GM19043 (cell line): Measurements from ENCODE around the gene KRTAP29-1.
"Not testable (repeated sequence)": the region's sequence is repeated elsewhere in the genome, so short reads cannot be mapped to it uniquely, and the experiment has no call there.

ENCODE experiments used
- ATAC-seq: cut with Tn5 transposase; IDR thresholded peaks from one replicate; pipeline ENCODE4 v1.9.1; 2021; ENCODE audit warnings: low read depth; ENCODE audit not compliant: unreplicated experiment

Gene KRTAP29-1

DNA sequence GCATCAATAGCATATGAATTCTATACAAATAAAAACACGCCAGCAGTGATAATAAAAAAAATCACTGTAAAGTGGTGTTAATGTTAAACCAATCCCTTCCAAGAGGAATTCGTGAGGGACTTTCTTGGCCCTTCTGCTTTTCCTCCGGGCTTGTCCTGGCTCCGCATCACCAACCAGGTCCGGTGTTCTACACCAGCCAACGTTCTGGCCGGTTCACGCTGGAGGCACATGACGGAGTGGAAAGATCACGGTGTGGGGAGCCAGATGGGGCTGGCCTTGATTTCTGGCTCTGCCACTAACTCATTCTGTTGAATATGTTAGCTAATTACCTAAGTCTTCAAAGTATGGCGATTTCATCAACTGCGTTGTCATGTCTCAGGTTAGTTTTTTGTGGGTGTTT lies 1.4 kb upstream of the KRTAP29-1 start:
- ATAC-seq: no peak

- no peak for ATAC-seq
Measured at GRCh38 chr17:41302981-41303380, 330 bp upstream of the KRTAP29-1 start.

DNA sequence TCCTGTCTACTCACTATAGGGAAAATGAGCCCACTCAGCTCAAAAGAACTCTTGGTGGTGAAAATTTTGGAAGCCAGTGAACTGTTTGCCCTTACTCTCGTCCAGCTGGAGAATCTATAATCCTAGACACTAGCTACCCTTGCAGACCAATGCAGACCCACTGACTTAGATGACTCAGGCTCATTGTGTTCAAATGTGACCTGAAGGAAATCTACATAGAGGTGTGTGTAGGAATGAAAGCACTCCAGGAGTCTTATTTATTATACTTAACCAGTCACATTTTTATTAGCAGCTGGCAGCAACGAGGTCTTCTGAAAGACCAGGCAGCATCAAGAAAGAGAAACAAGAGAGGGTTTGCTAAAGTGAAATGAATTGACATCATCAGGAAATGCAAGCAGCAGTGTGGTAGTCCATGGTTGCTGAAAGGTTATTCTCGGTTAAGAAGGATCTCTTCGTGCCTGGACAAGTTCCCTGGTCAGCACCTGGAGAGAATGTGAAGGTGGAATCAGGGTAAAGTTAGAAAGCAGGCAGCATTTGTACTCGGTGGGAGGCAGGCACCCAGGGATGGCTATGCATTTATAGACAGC lies 1.4 kb downstream of the KRTAP29-1 start:
- no peak for ATAC-seq

GRCh38 chr17:41298458-41299135 lies 4.1 kb downstream of the KRTAP29-1 start:
- ATAC-seq: no peak

DNA sequence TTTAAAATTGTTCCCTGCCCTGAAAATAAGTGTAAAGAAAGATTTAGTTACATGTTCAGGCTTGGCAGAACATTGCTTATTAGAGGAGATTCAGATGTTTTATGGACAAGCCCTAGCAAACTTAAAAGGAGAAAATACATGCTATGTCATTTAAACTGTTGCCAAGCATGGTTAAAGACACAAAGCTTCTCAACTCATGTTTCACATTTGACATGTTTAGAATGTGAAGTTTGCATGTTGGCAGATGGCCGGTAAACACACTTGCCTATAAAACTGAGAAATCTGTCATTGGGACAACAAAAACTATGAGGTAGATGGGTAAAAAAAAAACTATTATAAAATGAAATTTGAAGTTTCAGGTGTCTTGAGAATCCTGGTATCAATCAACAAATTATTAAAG lies 5.8 kb downstream of the KRTAP29-1 start:
- no peak for ATAC-seq

GRCh38 chr17:41294016-41294415 lies 8.6 kb downstream of the KRTAP29-1 start:
- no peak for ATAC-seq

DNA sequence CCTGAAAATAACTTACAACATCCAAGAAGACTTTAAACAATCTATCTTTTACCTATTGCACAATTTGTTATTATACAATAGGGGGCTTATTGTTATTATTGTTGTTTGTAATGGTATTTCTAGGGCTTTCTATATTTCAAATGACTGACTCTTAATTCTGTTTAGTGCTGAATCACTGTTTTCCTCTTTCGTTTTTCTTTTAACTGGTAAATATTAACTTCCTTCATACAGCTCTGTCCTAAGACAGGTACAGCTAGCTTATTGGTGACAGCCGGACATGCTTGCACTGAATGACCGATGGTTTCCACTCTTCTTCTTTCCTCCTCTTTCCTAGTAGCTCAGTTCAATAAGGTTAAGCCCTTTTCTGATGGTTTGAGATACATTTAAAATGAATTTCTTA lies 15.6 kb downstream of the KRTAP29-1 start:
- ATAC-seq: no peak

GRCh38 chr17:41284546-41284945 lies 18.1 kb downstream of the KRTAP29-1 start:
- no peak for ATAC-seq

- ATAC-seq: no peak
Measured at GRCh38 chr17:41284043-41284442, 18.6 kb downstream of the KRTAP29-1 start.

GRCh38 chr17:41278176-41278955 lies 24.3 kb downstream of the KRTAP29-1 start:
- ATAC-seq: no peak

DNA sequence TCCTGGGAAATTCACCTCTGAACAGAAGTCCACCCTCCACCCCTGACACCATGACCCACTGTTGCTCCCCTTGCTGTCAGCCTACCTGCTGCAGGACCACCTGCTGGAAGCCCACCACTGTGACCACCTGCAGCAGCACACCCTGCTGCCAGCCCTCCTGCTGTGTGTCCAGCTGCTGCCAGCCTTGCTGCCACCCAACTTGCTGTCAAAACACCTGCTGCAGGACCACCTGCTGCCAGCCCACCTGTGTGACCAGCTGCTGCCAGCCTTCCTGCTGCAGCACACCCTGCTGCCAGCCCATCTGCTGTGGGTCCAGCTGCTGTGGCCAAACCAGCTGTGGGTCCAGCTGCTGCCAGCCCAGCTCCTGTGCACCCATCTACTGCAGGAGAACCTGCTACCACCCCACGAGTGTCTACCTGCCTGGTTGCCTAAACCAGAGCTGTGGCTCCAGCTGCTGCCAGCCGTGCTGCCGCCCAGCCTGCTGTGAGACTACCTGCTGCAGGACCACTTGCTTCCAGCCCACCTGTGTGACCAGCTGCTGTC lies 26.9 kb downstream of the KRTAP29-1 start, which contains the start of gene KRTAP9-7:
KRTAP9-7 (plus strand) TSS at position 51 of the 543 bp plus-strand sequence; CDS start at position 51, 0 bp downstream.
- not testable (repeated sequence) for ATAC-seq

DNA sequence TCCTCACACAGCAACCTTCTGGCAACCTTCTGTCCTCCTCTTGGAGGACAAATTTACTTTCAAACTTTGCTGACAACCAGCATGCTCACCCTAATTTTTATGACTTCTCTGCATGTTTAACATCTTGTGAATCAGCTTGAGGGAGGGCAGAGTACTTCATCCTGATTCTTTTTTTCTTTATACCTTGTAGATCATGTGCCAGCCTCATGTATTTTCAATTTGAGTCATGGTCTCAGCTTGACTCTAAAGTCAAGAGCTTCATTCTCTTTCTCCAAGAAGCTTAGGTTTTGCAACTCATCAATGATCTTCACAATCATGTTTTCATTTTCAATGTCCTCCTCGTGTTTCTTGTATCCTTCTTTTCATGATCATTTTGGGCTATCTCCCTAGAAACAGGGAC lies 30.8 kb downstream of the KRTAP29-1 start:
- ATAC-seq: no peak

GRCh38 chr17:41271323-41271722 lies 31.3 kb downstream of the KRTAP29-1 start:
- not testable (repeated sequence) for ATAC-seq

DNA sequence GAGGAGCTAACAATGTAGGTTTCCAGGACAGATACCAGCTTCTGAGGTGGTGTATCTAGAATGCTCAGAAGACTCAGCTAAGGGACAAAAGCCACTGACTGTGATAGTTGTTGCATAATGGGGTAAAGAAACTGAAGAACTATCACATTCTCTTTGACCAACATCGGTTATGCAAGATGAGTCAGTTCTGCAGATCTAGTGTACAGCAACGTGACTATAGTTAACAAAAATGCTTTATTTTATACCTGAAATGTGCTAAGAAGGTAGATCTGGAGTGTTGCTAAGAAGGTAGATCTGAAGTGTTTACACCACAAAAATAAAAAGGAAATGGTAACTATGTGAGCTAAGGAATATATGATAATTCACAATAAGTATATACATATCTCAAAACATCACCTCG lies 34.9 kb downstream of the KRTAP29-1 start:
- ATAC-seq: no peak

DNA sequence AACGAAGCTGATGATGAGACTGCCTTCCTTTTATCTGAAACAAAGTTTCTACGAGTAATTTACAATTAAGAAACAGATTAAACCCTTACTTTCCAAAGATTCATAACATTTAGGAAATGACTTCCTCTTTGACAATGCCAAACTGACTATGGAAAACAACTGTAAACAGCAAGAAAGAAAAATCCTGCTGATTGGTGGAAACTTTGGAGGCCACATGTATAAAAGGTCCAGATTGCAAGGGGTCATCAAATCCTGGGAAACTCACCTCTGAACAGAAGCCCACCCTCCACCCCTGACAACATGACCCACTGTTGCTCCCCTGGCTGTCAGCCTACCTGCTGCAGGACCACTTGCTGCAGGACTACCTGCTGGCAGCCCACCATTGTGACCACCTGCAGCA lies 37.6 kb downstream of the KRTAP29-1 start, which contains the start of gene KRTAP9-6:
KRTAP9-6 (plus strand) TSS at position 301 of the 400 bp plus-strand sequence; CDS start at position 301, 0 bp downstream.
- no peak for ATAC-seq

GRCh38 chr17:41264599-41264998 lies 38.1 kb downstream of the KRTAP29-1 start:
- no peak for ATAC-seq

DNA sequence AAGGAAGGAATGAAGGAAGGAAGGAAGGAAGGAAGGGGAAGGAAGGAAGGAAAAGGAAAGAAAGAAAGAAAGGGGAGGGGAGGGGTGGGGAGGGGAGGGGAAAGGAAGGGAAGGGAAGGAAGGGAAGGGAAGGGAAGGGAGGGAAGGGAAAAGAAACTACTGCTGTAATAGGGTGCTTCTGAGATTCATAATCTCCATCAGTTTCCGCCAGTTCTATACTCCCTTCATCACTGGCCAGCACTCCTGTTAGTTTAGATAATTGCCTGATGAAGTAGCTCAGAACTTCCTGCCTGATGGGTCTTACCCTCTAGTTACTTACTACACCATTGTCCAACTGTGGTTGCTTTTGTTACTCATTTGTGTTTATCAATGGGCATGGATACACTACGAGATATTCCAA lies 39.4 kb downstream of the KRTAP29-1 start:
- ATAC-seq: no peak

- no peak for ATAC-seq
Measured at GRCh38 chr17:41258406-41258805, 44.2 kb downstream of the KRTAP29-1 start.

DNA sequence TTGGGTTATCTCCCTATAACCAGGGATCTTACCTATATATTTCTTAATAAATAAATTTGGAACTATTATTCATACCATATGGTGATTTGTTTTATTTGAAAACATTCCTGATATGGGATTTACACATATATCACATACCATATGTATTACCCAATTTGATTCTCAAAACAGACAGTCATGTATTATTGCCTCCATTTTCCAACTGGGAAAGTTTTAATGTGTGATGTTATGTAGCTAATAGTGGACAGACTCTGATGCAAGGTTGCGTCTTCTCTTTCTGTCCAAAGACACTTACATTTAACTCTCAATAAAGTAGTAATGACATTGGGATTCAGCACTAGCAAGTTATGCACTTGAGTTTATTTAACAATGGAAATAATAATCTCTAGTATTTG lies 46.4 kb downstream of the KRTAP29-1 start:
- no peak for ATAC-seq

DNA sequence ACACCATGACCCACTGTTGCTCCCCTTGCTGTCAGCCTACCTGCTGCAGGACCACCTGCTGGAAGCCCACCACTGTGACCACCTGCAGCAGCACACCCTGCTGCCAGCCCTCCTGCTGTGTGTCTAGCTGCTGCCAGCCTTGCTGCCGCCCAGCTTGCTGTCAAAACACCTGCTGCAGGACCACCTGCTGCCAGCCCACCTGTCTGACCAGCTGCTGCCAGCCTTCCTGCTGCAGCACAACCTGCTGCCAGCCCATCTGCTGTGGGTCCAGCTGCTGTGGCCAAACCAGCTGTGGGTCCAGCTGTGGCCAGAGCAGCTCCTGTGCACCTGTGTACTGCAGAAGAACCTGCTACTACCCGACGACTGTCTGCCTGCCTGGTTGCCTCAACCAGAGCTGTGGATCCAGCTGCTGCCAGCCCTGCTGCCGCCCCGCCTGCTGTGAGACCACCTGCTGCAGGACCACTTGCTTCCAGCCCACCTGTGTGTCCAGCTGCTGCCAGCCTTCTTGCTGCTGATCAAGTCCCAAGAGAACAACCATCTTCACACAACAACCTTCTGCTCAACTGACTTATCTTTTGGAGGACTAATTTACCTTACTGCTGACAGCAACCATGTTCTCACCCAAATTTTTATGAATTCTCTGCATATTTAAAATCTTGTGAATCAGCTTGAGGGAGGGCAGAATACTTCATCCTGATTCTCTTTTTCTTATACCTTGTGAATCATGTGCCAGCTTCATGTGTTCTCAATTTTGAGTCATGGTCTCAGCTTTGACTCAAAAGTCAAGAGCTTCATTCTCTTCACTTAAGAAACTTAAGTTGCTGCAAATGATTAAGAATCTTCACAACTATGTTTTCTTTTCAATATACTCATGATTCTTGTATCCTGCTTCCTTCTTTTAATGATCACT lies 47.0 kb downstream of the KRTAP29-1 start, which contains the start of gene KRTAP9-9:
KRTAP9-9 (plus strand) TSS at position 4 of the 910 bp plus-strand sequence.
- ATAC-seq: not testable (repeated sequence)
